ENCODE measurements around the gene ATXN7L1. TPM values are rescaled to one million over a fixed set of nuclear protein-coding genes. Genes with fewer than 3 reads are reported as not detected.

The ATXN7L1 gene
- total RNA-seq, 2 experiments from 2014 or later: 3.5 to 5.0 TPM

DNA sequence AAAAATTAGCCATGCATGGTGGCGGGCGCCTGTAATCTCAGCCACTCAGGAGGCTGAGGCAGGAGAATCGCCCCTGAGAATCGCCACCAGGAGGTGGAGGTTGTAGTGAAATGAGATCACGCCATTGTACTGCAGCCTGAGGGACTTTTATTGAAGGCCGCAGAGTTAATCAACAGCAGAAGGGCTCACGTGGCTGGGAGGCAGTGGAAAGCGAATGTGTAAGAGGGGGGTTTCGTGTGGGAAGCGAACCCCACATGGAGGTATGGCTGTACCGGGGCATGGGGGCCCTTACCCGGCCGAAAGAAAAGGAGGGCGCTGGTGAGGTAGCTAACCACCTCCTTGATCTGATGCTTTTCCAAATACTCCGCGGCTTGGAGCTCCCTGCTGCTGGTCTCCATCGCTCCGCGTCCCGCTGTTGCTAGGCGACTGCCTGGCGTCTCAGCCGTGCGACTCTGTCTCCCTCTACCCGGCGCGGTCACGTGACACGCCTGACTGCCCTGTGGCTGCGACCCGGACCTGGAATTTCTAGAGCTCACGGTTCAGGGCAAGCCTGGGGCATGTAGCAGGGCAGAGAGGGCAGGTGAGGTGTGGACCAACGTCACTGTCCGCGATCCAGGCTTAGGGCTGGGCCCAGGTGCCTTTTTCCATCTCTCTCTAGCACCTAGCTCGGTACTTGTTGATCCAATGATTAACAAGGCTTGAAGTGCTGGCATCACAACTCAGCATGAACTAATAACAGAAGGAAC lies 295.2 kb downstream of the ATXN7L1 start, which contains the start of gene EFCAB10:
Gene EFCAB10 (minus strand): TSS at position 428 of the 746 bp plus-strand sequence. CDS start 30 bp downstream, at position 398.
- Mint-ChIP-seq H3K27ac (no peak within 1 kb of the TSS), H3K4me1 (ENCODE audit: low read depth) (peaks cover 11% of the 10 kb centered on the region), H3K36me3 (ENCODE audit: low read depth) (no peaks in the 10 kb centered on the region), H3K27me3 (ENCODE audit: low read depth) (no peaks in the 10 kb centered on the region), H3K4me3 (peak within 1 kb of the TSS; percentile 72), H3K9me3 (ENCODE audit: insufficient read depth) (no peaks in the 10 kb centered on the region)
- peak; percentile 69 for DNase-seq
- CTCF ChIA-PET: interaction anchor here (0.7 to 0.8 kb wide), 2 partner anchors 8 to 49 kb away, joined by 3 to 4 read pairs; partner anchors contain the start of gene RINT1
- ATAC-seq: peak; percentile 88
- POLR2A ChIA-PET: interaction anchor here (0.9 kb wide), 1 partner anchor 50 kb away, joined by 3 read pairs; the partner anchor contains the start of gene RINT1

DNA sequence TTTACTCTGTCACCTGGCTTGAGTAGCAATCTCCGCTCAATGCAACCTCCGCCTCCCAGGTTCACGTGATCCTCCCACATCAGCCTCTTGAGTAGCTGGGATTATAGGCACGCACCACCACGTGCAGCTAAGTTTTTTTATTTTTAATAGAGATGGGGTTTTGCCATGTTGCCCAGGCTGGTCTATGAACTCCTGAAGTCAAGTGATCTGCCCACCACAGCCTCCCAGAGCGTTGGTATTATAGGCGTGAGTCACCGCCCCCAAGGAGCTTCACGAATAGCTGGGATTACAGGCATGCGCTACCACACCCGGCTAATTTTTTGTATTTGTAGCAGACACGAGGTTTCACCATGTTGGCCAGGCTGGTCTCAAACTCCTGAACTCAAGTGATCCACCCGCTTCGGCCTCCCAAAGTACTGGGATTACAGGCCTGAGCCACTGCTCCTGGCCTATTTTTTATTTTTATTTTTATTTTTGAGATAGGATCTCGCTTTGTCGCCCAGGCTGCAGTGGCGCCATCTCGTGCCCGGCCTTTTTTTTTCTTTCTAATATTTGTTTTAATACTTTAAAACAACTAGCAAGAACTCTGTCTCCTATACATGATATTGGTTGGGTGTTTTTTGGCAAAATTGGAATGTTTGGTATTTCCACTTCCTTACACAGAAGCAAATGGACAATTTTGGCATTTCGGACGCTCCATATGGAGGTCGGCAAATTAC lies 296.2 kb downstream of the ATXN7L1 start:
- no peaks in the 10 kb centered on the region for H3K27me3 Mint-ChIP-seq (ENCODE audit: low read depth)
- H3K36me3 Mint-ChIP-seq (ENCODE audit: low read depth): no peaks in the 10 kb centered on the region
- no peak for ATAC-seq
- no peak for DNase-seq
- ChIA-PET CTCF (interaction anchor here (1.0 kb wide), 1 partner anchor 9 kb away, joined by 3 read pairs; no protein-coding TSS in a partner anchor), POLR2A (no interaction called here)
- H3K4me3 Mint-ChIP-seq: no peak overlapping the region
- peaks cover 8% of the 10 kb centered on the region for H3K4me1 Mint-ChIP-seq (ENCODE audit: low read depth)
- H3K27ac Mint-ChIP-seq: no peak overlapping the region
- H3K9me3 Mint-ChIP-seq (ENCODE audit: insufficient read depth): no peaks in the 10 kb centered on the region

- no peaks in the 10 kb centered on the region for H3K9me3 Mint-ChIP-seq (ENCODE audit: insufficient read depth)
- no peaks in the 10 kb centered on the region for H3K27me3 Mint-ChIP-seq (ENCODE audit: low read depth)
- CTCF ChIA-PET: no interaction called here
- POLR2A ChIA-PET: no interaction called here
- ATAC-seq (no peak), DNase-seq (no peak)
- peaks cover 2% of the 10 kb centered on the region for H3K36me3 Mint-ChIP-seq (ENCODE audit: low read depth)
- no peak overlapping the region for H3K4me3 Mint-ChIP-seq
- H3K4me1 Mint-ChIP-seq (ENCODE audit: low read depth): peaks cover 8% of the 10 kb centered on the region
- H3K27ac Mint-ChIP-seq: no peak overlapping the region
Observed at GRCh38 chr7:105578496-105578895, 297.9 kb downstream of the ATXN7L1 start.

GRCh38 chr7:105577251-105577650 lies 299.1 kb downstream of the ATXN7L1 start:
- ChIA-PET POLR2A (interaction anchor here (0.6 kb wide), 1 partner anchor 382 kb away, joined by 3 read pairs; no protein-coding TSS in a partner anchor), CTCF (interaction anchor here (3.3 kb wide), 1 partner anchor 12 kb away, joined by 13 read pairs; no protein-coding TSS in a partner anchor)
- Mint-ChIP-seq H3K9me3 (ENCODE audit: insufficient read depth) (no peaks in the 10 kb centered on the region), H3K4me3 (no peak overlapping the region), H3K4me1 (ENCODE audit: low read depth) (peaks cover 8% of the 10 kb centered on the region), H3K36me3 (ENCODE audit: low read depth) (peaks cover 2% of the 10 kb centered on the region), H3K27me3 (ENCODE audit: low read depth) (no peaks in the 10 kb centered on the region), H3K27ac (no peak overlapping the region)
- DNase-seq: no peak
- ATAC-seq: no peak

- no peak for ATAC-seq
- Mint-ChIP-seq H3K9me3 (ENCODE audit: insufficient read depth) (no peaks in the 10 kb centered on the region), H3K36me3 (ENCODE audit: low read depth) (peaks cover 16% of the 10 kb centered on the region), H3K4me1 (ENCODE audit: low read depth) (no peaks in the 10 kb centered on the region), H3K27me3 (ENCODE audit: low read depth) (no peaks in the 10 kb centered on the region), H3K4me3 (no peak overlapping the region), H3K27ac (no peak overlapping the region)
- DNase-seq: no peak
- ChIA-PET CTCF (interaction anchor here (1.4 kb wide), 1 partner anchor 17 kb away, joined by 3 read pairs; no protein-coding TSS in a partner anchor), POLR2A (no interaction called here)
Observed at GRCh38 chr7:105571891-105572290, 304.5 kb downstream of the ATXN7L1 start.

- no peaks in the 10 kb centered on the region for H3K9me3 Mint-ChIP-seq (ENCODE audit: insufficient read depth)
- H3K27ac Mint-ChIP-seq: no peak overlapping the region
- no peak for ATAC-seq
- POLR2A ChIA-PET: no interaction called here
- no peak overlapping the region for H3K4me3 Mint-ChIP-seq
- CTCF ChIA-PET: interaction anchor here (0.9 kb wide), 1 partner anchor 23 kb away, joined by 3 read pairs; no protein-coding TSS in a partner anchor
- H3K36me3 Mint-ChIP-seq (ENCODE audit: low read depth): peaks cover 33% of the 10 kb centered on the region
- H3K4me1 Mint-ChIP-seq (ENCODE audit: low read depth): no peaks in the 10 kb centered on the region
- no peaks in the 10 kb centered on the region for H3K27me3 Mint-ChIP-seq (ENCODE audit: low read depth)
- DNase-seq: no peak
Observed at GRCh38 chr7:105567821-105568220, 308.6 kb downstream of the ATXN7L1 start.

GRCh38 chr7:105567024-105567423 lies 309.4 kb downstream of the ATXN7L1 start:
- Mint-ChIP-seq H3K27ac (no peak overlapping the region), H3K9me3 (ENCODE audit: insufficient read depth) (no peaks in the 10 kb centered on the region), H3K27me3 (ENCODE audit: low read depth) (no peaks in the 10 kb centered on the region), H3K4me3 (no peak overlapping the region), H3K4me1 (ENCODE audit: low read depth) (no peaks in the 10 kb centered on the region), H3K36me3 (ENCODE audit: low read depth) (peaks cover 36% of the 10 kb centered on the region)
- DNase-seq (no peak), ATAC-seq (no peak)
- ChIA-PET POLR2A (interaction anchor here (0.7 kb wide), 1 partner anchor 715 kb away, joined by 3 read pairs; no protein-coding TSS in a partner anchor), CTCF (interaction anchor here (0.9 kb wide), 1 partner anchor 22 kb away, joined by 3 read pairs; no protein-coding TSS in a partner anchor)

DNA sequence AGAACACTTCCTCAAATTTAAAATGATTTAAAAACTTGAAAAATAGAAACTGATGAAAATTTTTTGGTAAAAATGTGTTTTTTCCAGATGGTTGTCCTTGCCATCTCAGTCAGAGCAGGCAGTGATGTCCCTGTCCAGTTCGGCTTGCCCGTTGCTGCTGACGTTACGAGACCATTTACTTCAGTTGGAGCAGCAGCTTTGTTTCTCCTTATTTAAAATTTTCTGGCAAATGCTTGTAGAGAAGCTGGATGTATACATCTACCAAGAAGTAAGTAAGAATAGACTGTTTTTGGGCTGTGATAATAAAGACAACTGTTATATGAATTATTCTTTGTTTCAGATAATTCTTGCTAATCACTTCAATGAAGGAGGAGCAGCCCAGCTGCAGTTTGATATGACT lies 311.2 kb downstream of the ATXN7L1 start:
- Mint-ChIP-seq H3K4me1 (ENCODE audit: low read depth) (peaks cover 1% of the 10 kb centered on the region), H3K4me3 (no peak overlapping the region), H3K27me3 (ENCODE audit: low read depth) (no peaks in the 10 kb centered on the region), H3K9me3 (ENCODE audit: insufficient read depth) (no peaks in the 10 kb centered on the region), H3K36me3 (ENCODE audit: low read depth) (peaks cover 36% of the 10 kb centered on the region), H3K27ac (no peak overlapping the region)
- ChIA-PET POLR2A (no interaction called here), CTCF (no interaction called here)
- no peak for DNase-seq
- ATAC-seq: no peak

DNA sequence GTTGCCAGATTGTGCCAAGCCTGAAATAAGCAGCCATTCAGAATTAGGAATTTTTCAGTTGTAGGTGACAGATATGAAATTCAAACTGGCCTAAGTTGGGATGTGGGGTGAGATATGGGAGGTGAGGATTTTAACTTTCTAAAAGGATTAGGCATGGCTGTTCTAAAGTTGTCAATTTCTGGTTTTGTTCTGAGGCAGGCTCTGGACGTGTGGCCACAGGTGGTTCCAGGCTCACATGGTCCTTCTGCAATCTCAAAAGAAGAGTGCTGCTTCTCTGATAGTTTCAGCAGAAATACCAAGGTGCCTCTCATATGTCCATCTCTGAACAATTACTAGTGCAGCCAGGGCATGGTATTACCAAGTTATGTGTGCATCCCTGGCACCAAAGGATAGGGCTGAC lies 316.5 kb downstream of the ATXN7L1 start:
- POLR2A ChIA-PET: no interaction called here
- Mint-ChIP-seq H3K36me3 (ENCODE audit: low read depth) (peaks cover 26% of the 10 kb centered on the region), H3K27me3 (ENCODE audit: low read depth) (no peaks in the 10 kb centered on the region)

More for the DNA sequence above, 316.5 kb downstream of the ATXN7L1 start:
- no peak overlapping the region for H3K4me3 Mint-ChIP-seq
- CTCF ChIA-PET: no interaction called here
- H3K4me1 Mint-ChIP-seq (ENCODE audit: low read depth): peaks cover 4% of the 10 kb centered on the region
- H3K27ac Mint-ChIP-seq: no peak overlapping the region
- no peaks in the 10 kb centered on the region for H3K9me3 Mint-ChIP-seq (ENCODE audit: insufficient read depth)
- no peak for DNase-seq
- no peak for ATAC-seq

Other genes starting within 250 kb of the ATXN7L1 start
- gene CDHR3, start 86.7 kb upstream of the ATXN7L1 start, total RNA-seq: under 1 TPM; 0.31 to 0.92 TPM
- gene SYPL1, start 235.7 kb upstream of the ATXN7L1 start, total RNA-seq: 10 to 100 TPM; 51.3 to 52.4 TPM